Bronchial epithelial cell (primary cell): ENCODE data around the gene SPEG. TPM values are rescaled to one million over a fixed set of nuclear protein-coding genes. Genes with fewer than 3 reads are reported as not detected.

Experiments
- DNase-seq: peaks from one replicate; pipeline ENCODE4 v3.0.0-alpha.2; 2010; ENCODE audit warnings: low read depth
- FAIRE-seq: peaks from 2 replicates; lab custom pipeline; 2011; peaks lifted over from hg19 to GRCh38; lab: Jason Lieb, UNC
- H3K27me3 ChIP-seq: 2 replicates; pipeline ENCODE4 v1.5.1; 2011; ENCODE audit warnings: low read length; ENCODE audit not compliant: control insufficient read depth, insufficient read depth
- H3K36me3 ChIP-seq: 2 replicates; pipeline ENCODE4 v1.5.1; 2011; ENCODE audit warnings: low read length; ENCODE audit not compliant: control insufficient read depth, insufficient read depth
- H3K4me3 ChIP-seq: 2 replicates; pipeline ENCODE4 v1.5.1; 2011; ENCODE audit warnings: mild to moderate bottlenecking, low read depth, low read length, control low read depth
- total RNA-seq: library from RNA; depleted of rRNA; stranded (reverse); fragments of >200 nt; gene quantifications from 2 replicates; pipeline ENCODE4 v1.2.1, GENCODE V29; 2014
- TF ChIP-seq, protein P1 (sequence below): IDR thresholded peaks from 2 replicates; pipeline ENCODE4 v1.5.1; 2011; ENCODE audit warnings: mild to moderate bottlenecking, moderate library complexity, low read length, control low read depth, inconsistent platforms; ENCODE audit not compliant: insufficient read depth, severe bottlenecking

Gene SPEG
- total RNA-seq, 1 donor from 2014 or later = 1.8 TPM

DNA sequence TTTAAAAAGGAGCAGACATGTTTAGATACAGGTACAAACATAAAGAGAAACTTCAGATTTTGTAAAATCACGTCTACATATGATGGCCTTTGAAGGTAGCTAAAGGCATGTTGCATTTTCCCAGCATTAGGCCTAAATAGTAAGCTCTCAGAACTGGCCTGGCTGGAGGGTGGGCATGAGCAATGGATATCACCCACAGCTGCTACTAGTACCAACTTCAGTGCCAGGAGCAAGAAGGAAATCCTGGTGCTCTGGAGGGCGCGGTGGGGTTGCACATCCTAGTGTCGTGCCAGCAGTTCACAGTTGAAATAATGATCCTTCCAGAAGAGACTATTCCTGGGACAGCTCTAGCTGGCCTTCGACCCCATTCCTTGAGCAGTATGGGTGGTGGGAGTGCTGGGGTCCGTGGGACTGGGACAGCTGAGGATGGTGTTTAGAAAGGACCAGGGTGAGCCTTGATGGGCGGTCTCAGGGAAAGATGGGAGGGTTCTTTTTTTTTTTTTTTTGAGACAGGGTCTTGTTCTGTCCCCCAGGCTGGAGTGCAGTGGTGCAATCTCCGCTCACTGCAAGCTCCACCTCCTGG is 11.6 kb upstream of the SPEG start:
- TF ChIP-seq, protein P1, sequence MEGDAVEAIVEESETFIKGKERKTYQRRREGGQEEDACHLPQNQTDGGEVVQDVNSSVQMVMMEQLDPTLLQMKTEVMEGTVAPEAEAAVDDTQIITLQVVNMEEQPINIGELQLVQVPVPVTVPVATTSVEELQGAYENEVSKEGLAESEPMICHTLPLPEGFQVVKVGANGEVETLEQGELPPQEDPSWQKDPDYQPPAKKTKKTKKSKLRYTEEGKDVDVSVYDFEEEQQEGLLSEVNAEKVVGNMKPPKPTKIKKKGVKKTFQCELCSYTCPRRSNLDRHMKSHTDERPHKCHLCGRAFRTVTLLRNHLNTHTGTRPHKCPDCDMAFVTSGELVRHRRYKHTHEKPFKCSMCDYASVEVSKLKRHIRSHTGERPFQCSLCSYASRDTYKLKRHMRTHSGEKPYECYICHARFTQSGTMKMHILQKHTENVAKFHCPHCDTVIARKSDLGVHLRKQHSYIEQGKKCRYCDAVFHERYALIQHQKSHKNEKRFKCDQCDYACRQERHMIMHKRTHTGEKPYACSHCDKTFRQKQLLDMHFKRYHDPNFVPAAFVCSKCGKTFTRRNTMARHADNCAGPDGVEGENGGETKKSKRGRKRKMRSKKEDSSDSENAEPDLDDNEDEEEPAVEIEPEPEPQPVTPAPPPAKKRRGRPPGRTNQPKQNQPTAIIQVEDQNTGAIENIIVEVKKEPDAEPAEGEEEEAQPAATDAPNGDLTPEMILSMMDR = no peak
- DNase-seq (no peak), FAIRE-seq (no peak)
- H3K4me3 ChIP-seq = no peak overlapping the region
- no peaks in the 10 kb centered on the region for H3K36me3 ChIP-seq
- H3K27me3 ChIP-seq = peaks cover 12% of the 10 kb centered on the region

DNA sequence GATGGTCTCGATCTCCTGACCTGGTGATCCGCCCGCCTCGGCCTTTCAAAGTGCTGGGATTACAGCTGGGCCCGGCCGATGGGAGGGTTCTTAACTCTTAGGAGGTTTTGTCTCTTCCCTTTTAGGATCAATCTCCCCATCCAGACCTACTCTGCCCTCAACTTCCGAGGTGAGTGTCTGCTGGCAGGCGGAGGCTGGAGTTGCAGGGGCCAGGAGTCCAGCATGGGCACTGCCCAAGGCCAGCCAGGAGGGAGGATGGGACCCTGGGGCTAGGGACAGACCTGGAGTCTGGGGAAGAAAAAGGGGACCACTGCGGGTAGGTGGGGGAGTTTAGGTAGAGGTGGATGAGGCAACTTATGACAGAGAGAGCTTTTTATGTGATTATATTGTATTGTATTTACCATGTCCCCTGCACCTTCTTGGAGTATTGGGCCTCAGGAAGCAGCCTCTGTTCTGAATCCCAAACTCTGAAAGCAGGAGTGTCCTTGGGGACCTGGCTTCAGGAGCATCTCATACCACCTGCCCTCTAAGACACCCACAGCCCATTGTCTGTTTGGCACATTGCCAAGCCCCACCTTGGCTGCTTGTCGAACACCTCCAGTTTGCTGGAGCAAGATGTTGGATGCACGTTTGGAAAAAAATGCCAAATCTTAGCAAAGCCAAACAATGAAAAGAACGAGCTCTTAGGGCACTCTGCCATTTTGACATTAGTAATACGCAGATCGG is 10.8 kb upstream of the SPEG start:
- TF ChIP-seq, protein P1 = no peak
- FAIRE-seq = no peak
- H3K4me3 ChIP-seq = no peak overlapping the region
- no peak for DNase-seq
- H3K36me3 ChIP-seq = no peaks in the 10 kb centered on the region
- peaks cover 8% of the 10 kb centered on the region for H3K27me3 ChIP-seq

DNA sequence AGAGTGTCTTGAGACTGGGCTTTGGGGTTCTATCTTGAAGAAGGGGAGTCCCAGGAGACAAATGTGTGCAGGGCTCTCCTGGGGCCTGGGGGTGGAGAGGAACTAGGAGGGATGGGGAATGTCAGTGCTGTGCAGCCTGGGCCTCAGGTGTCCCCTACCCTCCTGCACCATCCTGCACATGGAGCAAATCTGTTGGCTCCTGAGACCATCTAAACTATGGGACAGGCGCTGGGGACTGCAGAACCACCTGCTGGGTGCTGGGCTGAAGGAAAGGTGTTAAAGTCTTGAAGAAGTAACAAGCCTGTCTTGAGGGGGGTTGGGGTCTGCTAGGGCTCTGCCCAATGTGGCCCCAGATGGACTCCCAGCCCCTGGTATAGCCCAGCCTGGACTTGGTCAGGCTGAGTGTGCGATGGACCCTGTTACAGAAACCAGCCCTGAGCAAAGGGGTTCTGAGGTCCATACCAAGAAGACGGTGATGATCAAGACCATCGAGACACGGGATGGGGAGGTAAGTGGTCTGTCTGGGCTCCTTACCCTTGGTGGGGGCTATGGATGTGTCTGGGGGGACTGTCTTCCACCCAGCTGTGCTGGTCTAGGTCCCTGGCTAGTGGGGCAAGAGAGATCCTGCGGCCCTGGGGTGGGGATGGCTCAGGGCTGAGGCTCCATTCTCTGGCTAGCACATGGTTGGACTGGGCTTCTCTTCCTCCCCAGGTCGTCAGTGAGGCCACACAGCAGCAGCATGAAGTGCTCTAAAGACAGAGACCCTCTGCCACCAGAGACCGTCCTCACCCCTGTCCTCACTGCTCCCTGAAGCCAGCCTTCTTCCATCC is 9.2 kb upstream of the SPEG start:
- DNase-seq = no peak
- no peaks in the 10 kb centered on the region for H3K36me3 ChIP-seq
- no peak for FAIRE-seq
- H3K27me3 ChIP-seq = peaks cover 2% of the 10 kb centered on the region
- TF ChIP-seq, protein P1 = no peak
- H3K4me3 ChIP-seq = no peak overlapping the region

DNA sequence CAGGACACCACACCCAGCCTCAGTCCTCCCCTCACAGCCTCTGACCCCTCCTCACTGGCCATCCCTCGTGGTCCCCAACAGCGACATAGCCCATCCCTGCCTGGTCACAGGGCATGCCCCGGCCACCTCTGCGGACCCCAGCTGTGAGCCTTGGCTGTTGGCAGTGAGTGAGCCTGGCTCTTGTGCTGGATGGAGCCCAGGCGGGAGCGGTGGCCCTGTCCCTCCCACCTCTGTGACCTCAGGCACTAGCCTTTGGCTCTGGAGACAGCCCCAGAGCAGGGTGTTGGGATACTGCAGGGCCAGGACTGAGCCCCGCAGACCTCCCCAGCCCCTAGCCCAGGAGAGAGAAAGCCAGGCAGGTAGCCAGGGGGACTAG is 8.6 kb upstream of the SPEG start:
- Histone ChIP-seq H3K27me3 (peaks cover 2% of the 10 kb centered on the region), H3K36me3 (no peaks in the 10 kb centered on the region), H3K4me3 (no peak overlapping the region)
- no peak for FAIRE-seq
- no peak for DNase-seq
- TF ChIP-seq, protein P1 = no peak

DNA sequence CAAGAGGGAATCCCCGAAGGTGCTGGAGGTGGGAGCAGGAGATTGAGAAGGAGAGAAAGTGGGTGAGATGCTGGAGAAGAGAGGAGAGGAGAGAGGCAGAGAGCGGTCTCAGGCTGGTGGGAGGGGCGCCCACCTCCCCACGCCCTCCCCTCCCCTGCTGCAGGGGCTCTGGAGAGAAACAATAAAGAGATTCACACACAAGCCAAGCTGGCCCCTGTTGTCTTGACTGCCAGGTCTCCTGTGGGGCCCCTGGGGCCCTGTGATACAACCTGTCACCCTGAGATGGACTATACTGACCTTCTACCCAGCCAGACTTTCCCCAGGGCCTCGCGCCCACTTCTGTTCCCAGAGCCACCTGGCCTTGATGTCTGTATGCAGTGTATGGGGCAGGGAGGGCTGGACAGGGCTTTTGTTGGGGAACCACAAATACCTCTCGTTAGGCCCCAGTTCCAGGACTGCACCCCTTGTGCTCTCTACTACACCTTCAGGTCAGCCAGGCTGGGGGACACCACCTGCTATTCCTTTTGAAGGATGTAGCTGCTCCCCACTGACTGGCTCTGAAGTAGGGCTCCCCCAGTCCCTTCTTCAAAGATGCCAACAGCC is 8.0 kb upstream of the SPEG start:
- TF ChIP-seq, protein P1 = no peak
- FAIRE-seq (no peak), DNase-seq (no peak)
- Histone ChIP-seq H3K4me3 (no peak overlapping the region), H3K36me3 (no peaks in the 10 kb centered on the region), H3K27me3 (peaks cover 2% of the 10 kb centered on the region)
